NCI-H1092 treated with DMSO at 0.1 percent for 48 hours (cell line): ENCODE data around the gene VAMP5.
A peak's percentile ranks its signal among the peaks of the same experiment; 100 is the strongest.
"Not testable (repeated sequence)": the region's sequence is repeated elsewhere in the genome, so short reads cannot be mapped to it uniquely, and the experiment has no call there.

Experiments
- DNase-seq: peaks from one replicate; lab custom pipeline; 2025; lab: John Stamatoyannopoulos, UW

VAMP5 gene

DNA sequence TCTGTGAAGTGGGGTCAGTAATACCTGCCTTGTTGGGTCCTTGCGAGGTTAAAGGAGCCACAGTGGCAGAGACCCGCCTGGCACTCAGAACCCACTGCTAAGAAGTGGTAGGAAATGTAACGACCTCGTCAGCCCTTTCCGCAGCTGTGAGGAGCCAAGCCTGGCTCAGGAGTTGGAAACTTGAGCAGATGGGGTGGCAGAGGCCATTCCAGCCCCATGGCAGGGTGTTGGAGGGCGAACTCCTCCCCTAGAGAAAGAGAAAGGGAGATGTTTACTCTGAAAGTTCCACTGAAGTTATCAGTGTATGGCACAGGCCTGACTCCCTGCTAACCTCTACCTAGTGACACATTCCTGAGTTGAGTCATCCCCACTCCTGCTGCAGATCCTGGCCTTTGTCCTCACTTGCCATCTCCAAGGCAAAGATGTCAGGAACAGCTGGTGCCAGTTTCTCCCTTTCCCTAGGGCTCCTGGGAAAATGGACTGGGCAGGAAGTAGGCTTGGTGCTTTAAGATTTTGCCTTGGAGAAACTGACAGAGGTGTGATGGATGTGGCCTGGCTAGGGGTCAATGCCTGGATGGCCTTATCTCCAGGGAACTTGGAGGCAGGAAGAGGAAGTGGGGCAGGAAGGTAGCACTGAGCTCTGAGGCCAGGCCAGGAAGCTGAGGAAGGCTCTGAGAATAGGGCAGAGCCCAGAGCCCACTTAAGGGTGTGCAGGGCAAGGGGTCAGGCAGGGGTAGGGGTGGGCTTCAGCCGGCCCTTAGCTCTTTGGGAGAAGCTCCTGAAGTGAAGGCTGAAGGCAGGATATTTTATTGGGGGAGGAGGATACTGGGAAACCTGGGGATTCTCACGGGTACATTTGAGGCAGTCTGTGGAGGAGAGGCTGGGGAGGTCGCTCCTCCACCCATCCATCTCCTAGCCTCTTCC is 888 bp downstream of the VAMP5 start:
- DNase-seq, result no peak

DNA sequence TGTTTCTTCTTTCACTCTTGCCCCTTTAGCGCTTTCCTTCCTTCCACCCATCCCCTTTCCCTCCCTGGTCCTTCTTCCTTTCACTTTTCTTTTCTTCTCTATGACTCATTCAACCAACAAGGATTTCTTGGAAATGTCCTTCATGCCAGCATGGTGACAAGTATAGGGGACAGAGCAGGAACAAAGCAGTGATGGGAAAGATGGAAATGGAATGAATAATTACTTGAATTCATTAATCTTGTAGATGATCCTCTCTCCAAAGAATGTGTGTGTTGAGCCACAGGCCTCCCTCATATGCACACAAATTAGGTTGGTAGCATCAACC is 1.5 kb downstream of the VAMP5 start:
- DNase-seq, result no peak

- DNase-seq, result no peak
Measured at GRCh38 chr2:85588236-85588635, 4.0 kb downstream of the VAMP5 start.

- no peak for DNase-seq
Measured at GRCh38 chr2:85588645-85589044, 4.4 kb downstream of the VAMP5 start.

- no peak for DNase-seq
Measured at GRCh38 chr2:85589181-85589580, 5.0 kb downstream of the VAMP5 start.

DNA sequence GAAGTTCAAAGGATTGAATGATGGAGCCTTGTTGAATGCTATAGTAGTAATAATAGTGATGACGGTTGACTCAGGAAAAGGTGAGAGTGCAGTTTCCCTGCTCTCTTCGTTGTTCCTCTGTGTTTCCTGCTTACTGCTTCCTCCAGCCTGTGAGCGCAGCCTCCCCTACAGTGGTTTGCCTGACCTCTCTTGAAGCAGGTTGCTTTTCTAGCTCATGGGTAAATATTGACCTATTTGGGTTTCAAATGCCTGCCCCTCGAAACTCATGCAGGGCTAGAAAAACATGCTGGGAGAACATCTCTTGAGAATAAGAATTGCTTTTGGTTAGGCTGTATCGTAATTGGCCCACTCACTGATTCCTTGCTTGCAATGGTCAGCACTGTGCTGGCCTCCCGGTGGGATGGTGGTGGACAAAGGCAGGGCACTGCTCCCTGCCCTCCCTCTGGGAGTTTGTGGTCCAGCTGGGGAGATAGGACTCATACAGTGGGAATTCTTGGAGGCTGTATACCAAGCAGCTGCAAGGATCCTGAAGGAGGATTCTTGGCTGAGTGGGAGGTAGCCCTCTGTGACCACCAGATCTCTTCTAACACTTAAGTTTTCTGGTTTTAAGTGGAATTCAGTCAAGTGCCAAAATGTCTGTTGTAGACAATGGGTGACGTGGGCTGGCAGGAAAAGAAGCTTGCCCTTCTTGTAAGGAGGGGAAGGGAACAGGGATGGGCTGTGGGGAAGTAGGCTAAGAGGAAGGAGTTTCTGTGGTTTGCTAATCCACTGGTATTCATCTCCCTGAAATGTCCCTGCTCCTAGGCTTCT is 6.0 kb downstream of the VAMP5 start:
- no peak for DNase-seq

DNA sequence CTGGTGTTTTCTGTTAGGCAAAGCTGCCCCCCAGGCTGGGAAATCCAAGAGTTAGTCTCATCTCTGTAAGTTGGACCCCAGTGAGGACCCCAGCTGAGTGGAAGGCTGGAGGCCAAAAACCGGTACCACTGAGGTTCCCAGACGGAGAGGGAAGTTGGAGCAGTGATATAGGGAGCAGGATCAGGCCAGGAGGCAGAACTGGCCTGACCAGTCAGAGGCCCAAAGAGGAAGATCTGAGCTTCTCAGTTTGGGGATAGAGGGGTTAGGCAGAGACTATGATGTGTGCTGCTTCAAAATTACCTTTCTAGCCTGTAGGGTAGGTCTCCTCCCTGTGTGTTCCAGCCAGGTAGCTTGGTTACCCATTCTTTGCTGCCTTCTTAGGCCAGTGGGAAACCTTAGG is 6.7 kb downstream of the VAMP5 start:
- no peak for DNase-seq

DNA sequence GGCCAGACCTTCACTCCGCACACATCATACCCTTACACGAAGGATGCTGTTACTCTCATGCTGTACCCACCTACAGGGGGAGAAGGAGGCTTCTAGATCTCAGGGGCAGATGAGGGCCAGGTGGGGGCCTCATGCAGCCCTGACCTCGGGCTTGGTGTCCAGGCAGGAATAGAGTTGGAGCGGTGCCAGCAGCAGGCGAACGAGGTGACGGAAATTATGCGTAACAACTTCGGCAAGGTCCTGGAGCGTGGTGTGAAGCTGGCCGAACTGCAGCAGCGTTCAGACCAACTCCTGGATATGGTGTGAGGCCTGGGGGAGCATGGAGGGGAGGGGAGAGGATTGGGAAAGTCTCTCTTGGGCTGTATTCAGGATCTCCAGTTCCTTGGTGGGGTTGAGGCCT is 7.3 kb downstream of the VAMP5 start:
- DNase-seq, result no peak

GRCh38 chr2:85592299-85592698 is 8.1 kb downstream of the VAMP5 start:
- DNase-seq, result not testable (repeated sequence)

DNA sequence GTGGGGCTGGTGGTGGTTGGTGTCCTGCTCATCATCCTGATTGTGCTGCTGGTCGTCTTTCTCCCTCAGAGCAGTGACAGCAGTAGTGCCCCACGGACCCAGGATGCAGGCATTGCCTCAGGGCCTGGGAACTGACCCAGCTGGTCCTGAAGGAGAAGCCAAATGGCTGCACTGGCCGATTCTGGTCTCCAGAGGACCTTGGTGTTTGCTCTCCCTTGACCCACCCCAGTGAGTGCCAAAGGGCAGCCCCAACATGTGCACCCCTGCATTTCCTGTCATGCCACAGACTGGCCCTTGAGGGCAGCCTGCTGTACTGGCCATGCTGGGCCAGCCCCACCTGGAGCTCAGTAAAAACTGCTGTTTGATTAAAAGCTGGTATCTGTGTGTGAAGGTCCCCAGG is 8.8 kb downstream of the VAMP5 start:
- no peak for DNase-seq

DNA sequence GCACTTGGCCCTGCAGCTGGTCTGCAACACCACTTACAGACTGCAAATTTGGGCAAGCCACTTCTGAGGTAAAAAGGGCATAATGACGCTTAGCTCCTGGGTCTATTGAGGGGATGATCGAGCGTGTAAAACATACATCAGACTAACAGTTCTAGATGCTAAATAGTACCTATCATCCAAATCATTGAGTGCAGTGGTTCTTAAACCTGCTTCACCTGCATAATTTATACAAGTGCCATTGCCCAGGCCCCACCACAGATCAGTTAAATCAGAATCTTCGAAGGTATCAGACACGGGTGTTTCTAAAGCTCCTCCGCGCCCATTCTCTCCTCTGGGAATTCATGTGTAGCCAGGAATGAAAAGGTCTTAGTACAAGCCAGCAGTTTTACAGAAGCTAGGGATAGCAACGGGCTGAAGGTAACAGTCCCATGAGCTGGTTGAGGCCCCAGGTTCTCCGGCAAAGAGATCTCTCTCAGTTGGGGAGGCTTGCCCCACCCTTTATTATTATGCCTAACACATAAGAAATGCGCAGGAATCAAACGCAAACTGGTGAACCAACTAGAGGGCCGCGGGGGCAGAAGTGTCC is 10.6 kb downstream of the VAMP5 start:
- DNase-seq, result peak; percentile 28

- DNase-seq, result peak; percentile 95
Measured at GRCh38 chr2:85595301-85596025, 11.2 kb downstream of the VAMP5 start, which contains the start of gene RNF181. Gene RNF181 (plus strand): TSS chr2:85595745. CDS start chr2:85595764, 19 bp downstream.

DNA sequence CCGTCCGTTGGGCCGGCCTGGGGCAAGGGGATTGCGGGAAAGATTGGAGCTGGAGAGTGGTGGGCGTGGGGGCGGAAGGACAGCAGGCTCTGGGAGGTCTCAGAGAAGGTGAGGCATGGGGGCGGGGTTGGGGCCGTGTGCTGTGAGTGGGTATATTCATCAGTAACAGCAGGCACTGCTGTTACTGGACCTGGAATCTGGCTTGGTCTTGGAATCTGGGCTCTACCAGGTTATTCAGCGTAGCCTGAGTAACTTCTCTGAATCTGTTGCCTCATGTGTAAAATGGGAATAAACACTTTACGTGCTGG is 11.7 kb downstream of the VAMP5 start:
- DNase-seq, result no peak

GRCh38 chr2:85596486-85597143 is 12.4 kb downstream of the VAMP5 start:
- DNase-seq, result no peak

DNA sequence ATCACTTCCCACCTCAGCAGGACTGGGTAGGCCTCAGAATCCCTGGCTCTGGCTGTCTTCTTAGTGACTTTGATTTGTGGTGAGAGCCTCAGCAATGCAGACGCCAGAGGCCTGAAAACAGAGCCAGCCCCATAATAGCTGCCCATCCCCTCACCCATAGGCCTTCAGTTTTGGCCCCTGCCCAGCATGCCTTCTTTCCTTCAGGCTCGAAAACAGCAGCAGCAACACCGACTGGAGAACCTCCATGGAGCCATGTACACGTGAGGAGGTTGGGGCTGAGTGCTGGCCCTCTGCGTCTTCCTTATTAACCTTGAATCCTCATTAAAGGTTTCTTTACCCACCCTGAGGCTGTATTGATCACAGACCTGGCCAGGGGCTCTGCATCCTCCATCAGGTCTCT is 13.0 kb downstream of the VAMP5 start:
- no peak for DNase-seq

DNA sequence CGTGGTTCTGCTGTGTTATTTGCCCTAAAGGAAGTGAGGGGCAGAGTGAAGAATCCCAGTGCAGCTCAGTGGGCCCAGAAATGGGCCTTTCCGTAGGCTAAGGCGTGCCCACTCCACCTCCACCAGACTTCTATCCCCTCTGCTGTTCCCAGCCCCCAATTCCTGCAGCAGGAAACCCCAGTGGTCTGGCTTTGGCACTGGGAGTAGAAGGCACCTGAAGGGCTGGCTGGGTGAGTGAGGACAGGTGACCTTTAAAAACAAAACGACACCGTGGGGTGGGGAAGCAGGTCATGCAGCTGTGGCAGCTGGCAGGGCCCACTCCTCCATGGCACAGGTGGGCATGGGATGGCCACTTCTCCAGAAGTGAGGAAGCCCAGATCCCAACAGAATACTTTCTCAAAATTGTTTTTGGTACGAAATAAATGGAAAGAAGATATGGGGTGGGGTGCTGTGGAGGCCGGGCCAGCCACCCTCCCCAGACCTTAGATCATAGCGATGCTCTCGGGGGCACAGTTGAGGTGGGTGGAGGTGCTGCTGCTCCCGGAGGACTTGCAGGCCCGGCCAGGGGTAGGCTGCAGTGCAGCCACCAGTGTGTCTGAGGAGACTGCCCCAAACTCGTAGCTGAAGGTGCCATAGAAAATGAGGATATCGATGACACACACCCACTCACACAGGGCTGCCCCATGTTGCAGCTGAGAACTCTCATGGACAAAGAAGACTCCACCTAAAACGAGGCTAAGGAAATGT is 14.5 kb downstream of the VAMP5 start:
- DNase-seq, result no peak

DNA sequence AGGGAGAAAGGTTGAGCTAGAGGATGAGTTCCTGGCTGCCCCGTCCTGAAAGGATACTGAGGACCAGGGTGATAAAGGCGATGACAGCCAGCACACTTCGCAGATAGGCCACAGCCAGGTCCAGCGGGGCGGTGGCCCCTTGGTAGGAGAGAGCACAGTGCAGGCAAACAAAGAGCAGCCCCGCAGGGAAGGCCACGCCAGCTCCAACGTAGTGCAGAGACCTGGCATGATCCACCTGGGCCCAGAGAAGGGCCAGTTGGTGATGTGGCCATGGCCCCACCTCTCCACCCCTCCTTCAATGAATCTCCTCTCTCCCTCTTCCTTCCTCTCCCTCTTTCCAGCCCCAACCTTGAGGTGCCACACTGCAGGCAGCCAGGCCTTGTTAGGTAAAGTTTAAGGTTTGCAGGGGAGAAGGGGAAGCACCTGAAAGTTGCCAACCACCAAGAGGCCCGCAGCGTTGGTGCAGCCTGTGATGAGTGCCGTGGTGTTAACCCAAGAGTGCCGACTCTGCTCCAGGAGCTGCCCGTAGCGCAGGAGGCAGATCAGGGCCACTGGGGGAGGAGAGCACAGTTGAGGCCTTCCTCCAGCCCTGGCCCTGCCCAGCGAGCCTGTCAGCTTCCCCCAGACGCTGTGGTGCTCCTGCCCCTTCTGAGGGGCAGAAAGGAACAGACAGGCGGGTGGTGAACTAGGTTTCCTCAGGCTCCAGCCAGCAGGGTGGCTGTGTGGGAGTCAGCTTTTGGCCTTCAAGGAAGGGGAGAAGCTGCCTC is 15.4 kb downstream of the VAMP5 start:
- no peak for DNase-seq

DNA sequence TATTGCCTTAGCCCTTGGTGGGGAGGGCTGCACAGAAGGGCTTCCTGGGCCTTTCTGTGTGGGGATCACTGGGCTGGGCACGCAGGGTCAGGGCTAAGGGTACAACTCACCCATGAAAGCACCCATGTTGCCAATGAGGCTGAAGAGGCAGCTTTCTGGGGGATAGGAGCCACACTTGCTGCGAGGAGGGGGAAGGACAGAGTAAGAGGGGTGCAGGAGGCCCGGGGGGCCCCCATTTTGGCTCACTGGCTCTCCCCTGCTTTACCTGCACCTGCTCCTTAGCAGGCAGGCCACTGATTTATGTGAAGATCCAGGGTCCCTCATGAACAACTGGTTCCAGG is 16.0 kb downstream of the VAMP5 start:
- no peak for DNase-seq

DNA sequence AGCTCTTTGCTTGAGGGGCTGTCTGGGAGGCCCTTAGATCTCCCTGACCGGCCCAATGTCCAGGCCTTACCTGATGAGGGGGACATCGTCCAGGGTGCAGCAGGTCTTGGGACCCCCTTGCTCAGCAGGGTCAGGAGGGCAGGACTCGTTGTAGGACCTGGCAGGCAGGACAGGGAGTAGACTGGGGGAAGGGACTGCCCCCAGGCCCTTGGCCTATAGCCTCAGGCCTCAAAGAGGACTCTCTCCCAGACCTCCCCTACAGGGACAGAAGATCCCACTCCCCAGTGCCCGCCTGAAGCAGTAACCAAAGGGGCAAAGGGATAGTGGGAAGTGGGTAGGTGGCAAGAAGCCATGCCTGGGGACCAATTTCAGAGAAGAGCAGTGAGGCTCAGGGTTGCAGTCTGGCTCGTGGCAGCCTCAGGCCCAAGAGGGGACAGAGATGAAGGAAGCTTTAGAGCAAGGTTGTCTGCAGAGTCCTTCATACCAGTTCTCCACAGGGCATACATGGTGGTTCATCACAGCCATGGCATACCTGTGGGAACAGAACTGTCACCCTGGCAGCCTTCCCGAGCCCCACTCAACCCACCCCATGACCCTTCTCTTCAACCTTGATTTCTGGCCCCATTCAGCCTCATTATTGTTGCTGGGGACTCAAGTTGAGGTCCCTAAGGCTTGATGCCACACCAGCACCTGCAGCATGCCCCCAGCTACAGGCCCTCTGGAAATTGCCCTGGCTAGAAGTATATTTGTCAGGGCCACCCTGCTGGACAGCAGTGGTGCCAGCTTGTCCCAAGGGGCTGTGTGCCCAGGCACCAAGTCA is 16.9 kb downstream of the VAMP5 start:
- no peak for DNase-seq
